Astrocyte of the spinal cord (primary cell): ENCODE results near the gene CYB561.

Source experiments
- DNase-seq: peaks from one replicate; pipeline ENCODE4 v3.0.0; 2011; ENCODE audit warnings: low read depth, low spot score
- H3K4me3 ChIP-seq: 2 replicates; pipeline ENCODE4 v1.5.1; 2011; ENCODE audit warnings: low read depth, mild to moderate bottlenecking, low read length, moderate library complexity
- in situ Hi-C: cut with HindIII; loops from 2 replicates; pipeline ENCODE4 v1.10.0; 2017; ENCODE audit warnings: low sequenced_read_pairs
- TF ChIP-seq, protein P1 (sequence below): IDR thresholded peaks from 2 replicates; pipeline ENCODE4 v1.5.1; 2012; ENCODE audit warnings: low read depth, mild to moderate bottlenecking, low read length, inconsistent platforms

The CYB561 gene

DNA sequence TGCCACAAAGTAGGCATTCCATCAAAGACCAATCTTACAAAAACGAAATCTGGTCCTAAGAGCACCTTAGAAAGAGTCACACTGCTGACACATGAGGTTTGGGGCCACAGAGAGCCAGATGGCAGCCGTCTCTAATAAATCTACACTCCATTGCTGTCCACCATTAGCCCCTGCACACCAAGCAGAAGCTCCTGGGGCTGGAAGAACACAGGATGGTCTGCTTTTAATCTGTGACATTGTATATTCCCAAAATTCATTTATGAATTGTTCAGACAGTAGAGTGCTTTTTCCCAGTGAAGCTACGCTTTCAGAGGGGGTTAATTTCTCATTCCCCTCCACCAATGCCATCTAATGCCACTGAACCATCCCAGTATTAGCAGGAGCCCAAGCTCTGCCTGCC lies 1.6 kb downstream of the CYB561 start:
- in situ Hi-C loops = no loop called here
- TF ChIP-seq, protein P1, sequence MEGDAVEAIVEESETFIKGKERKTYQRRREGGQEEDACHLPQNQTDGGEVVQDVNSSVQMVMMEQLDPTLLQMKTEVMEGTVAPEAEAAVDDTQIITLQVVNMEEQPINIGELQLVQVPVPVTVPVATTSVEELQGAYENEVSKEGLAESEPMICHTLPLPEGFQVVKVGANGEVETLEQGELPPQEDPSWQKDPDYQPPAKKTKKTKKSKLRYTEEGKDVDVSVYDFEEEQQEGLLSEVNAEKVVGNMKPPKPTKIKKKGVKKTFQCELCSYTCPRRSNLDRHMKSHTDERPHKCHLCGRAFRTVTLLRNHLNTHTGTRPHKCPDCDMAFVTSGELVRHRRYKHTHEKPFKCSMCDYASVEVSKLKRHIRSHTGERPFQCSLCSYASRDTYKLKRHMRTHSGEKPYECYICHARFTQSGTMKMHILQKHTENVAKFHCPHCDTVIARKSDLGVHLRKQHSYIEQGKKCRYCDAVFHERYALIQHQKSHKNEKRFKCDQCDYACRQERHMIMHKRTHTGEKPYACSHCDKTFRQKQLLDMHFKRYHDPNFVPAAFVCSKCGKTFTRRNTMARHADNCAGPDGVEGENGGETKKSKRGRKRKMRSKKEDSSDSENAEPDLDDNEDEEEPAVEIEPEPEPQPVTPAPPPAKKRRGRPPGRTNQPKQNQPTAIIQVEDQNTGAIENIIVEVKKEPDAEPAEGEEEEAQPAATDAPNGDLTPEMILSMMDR = no peak
- no peak overlapping the region for H3K4me3 ChIP-seq
- DNase-seq = no peak

DNA sequence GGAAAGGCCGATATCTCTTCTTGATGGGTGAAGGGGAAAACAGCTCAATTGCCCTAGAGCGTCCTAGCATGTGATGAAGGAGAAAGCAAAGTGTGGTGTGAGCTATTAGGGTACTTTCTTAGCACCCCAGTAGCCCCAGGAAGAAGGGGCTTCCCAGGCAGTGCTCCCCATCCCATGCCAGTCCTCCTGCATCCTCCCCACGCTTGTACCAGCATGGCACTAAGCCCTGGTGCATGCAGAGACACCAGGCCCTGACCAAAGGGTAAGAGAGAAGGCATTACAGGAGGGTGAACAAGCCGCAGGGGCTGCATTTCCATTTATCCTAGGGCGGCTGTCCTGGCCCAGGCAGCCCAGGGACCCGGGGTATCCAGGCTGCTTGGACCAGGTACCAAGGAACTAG lies 3.1 kb downstream of the CYB561 start:
- in situ Hi-C loops = no loop called here
- no peak overlapping the region for H3K4me3 ChIP-seq
- TF ChIP-seq, protein P1 = no peak
- no peak for DNase-seq

DNA sequence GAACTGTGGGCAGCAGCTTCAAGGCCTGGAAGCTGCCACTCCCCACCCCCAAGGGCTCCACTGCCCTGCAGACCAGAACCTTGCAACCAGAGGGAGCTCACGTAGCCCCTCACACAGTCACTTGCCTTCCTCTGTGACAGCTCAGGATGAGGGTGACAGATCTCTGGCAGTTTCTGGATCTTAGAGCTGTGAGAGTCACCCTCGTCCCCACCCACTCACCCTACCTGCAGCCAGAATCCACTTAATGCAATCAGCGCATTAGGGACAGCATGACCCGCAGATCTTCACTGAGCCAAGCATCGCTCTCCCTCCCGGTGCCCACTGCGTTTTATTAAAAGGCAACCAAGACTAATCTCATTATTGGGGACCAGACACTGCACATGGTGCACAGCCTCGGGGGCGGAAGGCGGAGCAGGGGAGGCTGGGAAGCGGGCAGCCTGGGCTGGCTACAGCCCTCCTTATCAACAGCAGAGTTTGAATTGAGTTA lies 3.5 kb downstream of the CYB561 start:
- DNase-seq = no peak
- H3K4me3 ChIP-seq = no peak overlapping the region
- in situ Hi-C loops = no loop called here
- TF ChIP-seq, protein P1 = peak; percentile 16

DNA sequence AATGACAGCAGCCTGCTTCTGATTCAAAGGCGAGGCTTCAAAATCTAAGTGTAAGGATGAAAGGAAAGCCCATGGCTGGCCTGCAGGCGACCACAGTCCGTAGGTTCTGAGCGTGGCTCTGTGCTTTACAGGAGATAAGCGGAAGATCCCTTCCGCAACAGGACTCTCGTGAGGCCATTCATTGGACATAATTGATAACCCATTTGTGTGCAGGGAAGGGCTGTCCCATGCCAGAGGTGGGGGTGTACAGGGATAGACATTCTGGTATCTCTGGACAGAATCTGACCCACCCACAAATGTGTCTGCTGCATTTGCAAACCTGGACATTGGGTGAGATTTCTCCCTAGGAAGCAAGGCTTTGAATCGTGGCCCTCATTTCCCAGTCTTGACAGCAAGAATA lies 4.0 kb downstream of the CYB561 start:
- in situ Hi-C loops = no loop called here
- no peak for DNase-seq
- no peak overlapping the region for H3K4me3 ChIP-seq
- TF ChIP-seq, protein P1 = no peak

DNA sequence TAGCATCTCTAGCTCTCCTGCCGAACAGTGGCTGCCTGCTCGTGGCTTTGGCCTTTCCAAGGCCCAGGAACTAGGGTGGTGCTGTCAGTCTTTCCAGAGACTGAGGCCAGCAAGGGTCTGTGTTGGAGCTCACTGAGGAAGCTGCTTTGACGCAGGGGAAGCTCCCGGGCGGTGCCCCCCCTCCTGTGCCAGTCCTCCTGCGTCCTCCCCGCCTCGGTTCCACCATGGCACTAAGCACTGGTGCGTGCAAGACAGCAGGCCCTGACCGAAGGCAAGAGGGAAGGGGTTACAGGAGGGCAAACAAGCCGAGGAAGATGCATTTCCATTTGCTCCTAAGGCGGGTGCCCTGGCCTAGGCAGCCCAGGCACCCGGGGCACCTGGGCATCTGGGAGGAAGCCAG lies 4.5 kb downstream of the CYB561 start:
- no peak overlapping the region for H3K4me3 ChIP-seq
- TF ChIP-seq, protein P1 = no peak
- no peak for DNase-seq
- in situ Hi-C loops = no loop called here

DNA sequence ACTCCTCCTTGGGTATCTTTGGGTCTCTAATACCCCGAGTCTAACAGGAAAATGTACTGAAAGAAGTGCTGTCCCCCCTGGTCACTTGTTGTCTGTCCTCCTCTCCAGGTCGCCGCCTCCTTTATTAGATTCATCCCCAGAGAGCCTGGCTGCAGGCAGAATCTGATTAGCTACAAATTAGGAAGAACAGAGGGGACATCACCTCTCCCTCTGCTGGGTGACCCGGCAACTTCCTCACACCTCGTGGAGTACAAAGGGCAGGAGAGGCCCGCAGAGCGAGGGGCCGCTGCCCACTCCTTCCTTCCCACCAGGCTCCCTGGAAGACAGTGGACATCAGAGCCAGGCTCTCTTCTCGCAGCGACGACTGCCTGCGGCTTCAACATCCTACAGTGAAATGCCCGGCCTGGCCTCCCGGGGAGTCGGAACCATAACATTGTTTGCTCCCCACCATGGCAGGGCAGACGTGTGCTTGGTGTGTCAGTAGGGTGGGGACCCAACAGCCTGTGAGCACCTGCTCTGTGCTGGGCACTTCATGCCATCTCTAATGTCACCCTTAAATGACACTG lies 5.3 kb downstream of the CYB561 start:
- DNase-seq = no peak
- no peak overlapping the region for H3K4me3 ChIP-seq
- in situ Hi-C loops = no loop called here
- TF ChIP-seq, protein P1 = no peak
